Cardiac fibroblast (primary cell): Measurements from ENCODE around the gene HS3ST5.
A peak's percentile ranks its signal among the peaks of the same experiment; 100 is the strongest.

ENCODE experiments used
- DNase-seq, 2 donors: peaks; one replicate each; pipeline versions ENCODE4 v3.0.0 to v3.0.0-alpha.2; 2010; ENCODE audit warnings: low read depth in 2 of 2
- H3K4me3 ChIP-seq, 2 donors: replicated peaks in 1 of 2; 1 replicate in 1 of 2; 2 replicates in 1 of 2; pipeline ENCODE4 v1.5.1; 2011; ENCODE audit warnings: low read depth in 2 of 2, low read length in 2 of 2, mild to moderate bottlenecking in 2 of 2, moderate library complexity in 1 of 2
- TF ChIP-seq, protein P1 (sequence below): IDR thresholded peaks from one replicate; pipeline ENCODE4 v1.5.1; 2011; ENCODE audit warnings: low read depth, mild to moderate bottlenecking, low read length, inconsistent platforms

The HS3ST5 gene

DNA sequence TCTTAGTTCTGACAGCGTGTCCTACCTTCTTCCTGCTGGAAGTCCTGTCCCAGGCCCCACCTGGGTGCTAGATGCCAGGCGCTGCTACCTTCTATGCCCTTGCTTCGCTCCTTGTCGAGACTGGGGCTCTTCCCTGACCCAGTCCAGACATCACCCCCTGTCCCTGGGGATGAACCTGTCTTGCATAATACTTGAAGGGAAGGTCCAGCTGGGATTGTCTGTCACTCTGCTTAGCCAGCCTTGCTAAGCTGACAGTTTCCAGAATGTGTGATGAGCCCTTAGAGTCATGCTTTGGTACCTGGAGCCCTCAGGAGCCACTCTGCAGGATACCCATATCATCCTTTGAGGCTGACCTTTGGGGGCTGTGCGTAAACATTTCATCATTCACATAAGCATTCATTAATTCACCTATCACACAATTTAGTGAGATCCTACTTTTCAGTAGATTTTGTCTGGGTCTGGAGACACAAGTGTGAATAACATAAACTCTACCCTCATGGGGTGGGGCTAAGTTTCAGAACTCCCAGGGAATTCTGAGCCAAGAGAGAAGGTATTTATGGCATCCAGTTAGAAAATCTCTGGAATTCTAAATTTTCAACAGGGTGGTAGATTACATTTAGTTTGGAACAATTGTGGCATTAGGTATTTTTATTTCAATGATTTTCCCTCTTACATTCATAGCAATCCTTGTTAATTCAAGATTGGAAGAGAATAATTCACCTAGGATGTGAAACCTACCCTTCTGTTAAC is 220.7 kb downstream of the HS3ST5 start:
- TF ChIP-seq, protein P1, sequence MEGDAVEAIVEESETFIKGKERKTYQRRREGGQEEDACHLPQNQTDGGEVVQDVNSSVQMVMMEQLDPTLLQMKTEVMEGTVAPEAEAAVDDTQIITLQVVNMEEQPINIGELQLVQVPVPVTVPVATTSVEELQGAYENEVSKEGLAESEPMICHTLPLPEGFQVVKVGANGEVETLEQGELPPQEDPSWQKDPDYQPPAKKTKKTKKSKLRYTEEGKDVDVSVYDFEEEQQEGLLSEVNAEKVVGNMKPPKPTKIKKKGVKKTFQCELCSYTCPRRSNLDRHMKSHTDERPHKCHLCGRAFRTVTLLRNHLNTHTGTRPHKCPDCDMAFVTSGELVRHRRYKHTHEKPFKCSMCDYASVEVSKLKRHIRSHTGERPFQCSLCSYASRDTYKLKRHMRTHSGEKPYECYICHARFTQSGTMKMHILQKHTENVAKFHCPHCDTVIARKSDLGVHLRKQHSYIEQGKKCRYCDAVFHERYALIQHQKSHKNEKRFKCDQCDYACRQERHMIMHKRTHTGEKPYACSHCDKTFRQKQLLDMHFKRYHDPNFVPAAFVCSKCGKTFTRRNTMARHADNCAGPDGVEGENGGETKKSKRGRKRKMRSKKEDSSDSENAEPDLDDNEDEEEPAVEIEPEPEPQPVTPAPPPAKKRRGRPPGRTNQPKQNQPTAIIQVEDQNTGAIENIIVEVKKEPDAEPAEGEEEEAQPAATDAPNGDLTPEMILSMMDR, result no peak
- no peak overlapping the region for H3K4me3 ChIP-seq
- DNase-seq, result no peak

DNA sequence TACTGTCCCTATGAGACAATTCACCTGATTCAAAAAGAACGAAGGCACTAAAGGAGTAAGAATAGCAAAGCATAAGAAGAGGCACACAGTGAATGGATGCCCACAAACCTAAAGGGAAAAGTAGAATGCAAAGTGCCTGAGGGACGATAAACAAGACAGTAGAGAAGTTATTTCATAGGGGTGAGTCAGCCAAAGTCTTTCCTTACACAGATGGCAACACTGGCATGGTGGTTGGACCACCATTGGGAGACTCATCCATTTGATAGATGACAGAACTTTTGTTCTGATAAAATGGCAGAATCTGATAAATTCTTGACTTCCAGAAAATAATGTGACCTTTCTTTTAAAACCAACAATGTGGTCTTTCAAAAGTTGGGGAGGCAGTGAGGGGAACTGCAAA is 223.8 kb downstream of the HS3ST5 start:
- TF ChIP-seq, protein P1, result no peak
- H3K4me3 ChIP-seq, result no peak overlapping the region
- no peak for DNase-seq

DNA sequence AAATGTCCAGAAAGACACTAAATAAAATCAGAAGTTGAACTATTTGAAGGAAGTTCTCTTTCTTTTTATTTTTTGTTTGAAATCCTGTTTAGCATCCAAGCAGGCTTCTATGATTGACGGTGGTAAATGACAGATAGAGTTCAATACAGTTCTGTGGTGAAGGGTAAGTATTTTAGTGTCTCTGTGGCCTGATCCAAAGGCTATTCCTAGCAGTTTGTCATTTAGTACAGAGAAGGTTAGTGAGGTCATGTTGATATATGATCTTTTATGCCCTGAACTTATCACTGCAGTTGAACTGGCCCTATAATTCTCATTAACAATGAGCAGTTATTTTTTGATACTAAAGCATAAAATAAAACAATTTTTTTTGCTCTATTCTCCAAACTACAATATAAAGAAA is 227.2 kb downstream of the HS3ST5 start:
- TF ChIP-seq, protein P1, result no peak
- no peak overlapping the region for H3K4me3 ChIP-seq
- no peak for DNase-seq

DNA sequence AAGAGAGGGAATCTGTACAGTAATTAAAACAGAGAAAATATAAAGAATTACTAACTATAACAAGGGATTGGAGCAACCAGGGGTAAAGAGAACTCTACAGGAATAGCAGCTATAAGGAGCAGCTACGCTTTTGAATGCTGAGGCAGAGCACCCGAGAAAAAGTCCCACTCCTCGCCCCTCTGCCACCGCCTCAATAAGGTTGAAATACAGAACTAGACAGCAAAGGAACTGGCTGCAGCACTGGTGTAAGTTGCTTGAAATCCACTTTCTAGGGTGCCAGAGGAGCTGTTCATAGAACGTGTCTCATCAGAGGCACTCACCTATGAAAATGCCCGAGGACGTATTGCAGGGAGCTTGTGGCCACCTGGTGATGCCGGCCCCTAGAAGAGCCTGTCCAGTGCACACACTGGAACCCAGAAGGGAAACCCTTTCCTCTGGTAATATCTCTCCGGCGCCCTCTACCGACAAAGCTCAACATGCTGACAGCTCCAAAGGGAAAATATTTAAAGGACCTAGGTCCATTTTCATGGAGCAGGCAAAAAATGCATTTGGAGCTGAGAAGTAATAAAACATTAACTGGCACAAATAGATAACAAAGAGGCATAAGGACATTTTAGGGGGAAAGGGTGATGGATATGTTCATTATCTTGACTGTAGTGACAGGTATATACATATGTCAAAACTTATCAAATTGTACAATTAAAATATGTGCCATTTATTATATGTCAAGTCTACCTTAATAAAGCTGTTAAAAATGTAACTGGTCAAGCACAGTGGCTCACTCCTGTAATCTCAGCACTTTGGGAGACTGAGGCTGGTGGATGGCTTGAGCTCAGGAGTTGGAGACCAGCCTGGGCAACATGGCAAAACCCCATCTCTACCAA is 234.5 kb downstream of the HS3ST5 start:
- peak; percentile 79 to 84 for DNase-seq
- H3K4me3 ChIP-seq, result no peak overlapping the region
- TF ChIP-seq, protein P1, result peak; percentile 88

DNA sequence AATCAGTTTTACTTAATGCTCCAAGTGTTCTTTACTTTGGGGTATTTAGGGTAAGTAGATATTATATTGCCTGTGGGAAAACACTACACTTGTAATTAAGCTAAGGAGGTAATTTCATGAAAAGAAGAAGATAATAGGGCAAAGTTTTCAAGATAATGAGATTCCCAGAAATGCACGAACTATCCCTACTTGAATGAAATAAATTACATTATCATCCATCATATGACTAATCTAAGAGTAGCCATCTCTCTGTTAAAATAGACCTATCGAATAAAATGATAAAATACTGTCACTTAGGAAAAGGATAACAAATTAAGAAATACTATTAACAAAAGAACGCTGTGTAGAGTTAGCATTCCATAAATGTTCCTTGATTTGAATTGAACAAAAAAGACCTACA is 236.8 kb downstream of the HS3ST5 start:
- H3K4me3 ChIP-seq, result no peak overlapping the region
- TF ChIP-seq, protein P1, result no peak
- DNase-seq, result no peak

DNA sequence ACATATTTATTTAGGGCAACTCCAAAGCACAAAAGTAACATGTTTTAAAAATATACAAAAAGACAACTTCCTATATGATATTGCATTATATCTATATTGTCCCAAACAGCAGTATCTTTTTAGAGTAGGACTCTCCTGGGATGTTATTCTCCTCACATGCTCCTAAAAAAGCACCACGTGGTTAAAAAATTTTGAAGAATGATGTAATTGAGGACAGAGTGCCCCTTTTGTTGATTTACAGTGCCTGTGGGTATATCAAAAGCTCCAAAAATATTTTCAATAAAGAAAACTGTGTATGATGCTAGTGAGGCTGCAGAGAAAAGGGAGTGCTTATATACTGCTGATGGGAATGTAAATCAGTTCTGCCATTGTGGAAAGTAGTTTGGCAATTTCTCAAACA is 241.6 kb downstream of the HS3ST5 start:
- TF ChIP-seq, protein P1, result no peak
- no peak for DNase-seq
- H3K4me3 ChIP-seq, result no peak overlapping the region
